ENCODE data around the gene LPAR3. TPM values are rescaled to one million over a fixed set of nuclear protein-coding genes. Genes with fewer than 3 reads are reported as not detected.

LPAR3 gene
- total RNA-seq, 4 donors from 2014 or later, result 0.40 to 1.4 (median 0.78) TPM; not detected in 1

- Histone ChIP-seq H3K27me3 (no peaks in the 10 kb centered on the region), H3K9me3 (no peaks in the 10 kb centered on the region), H3K27ac (no peak overlapping the region), H3K4me3 (replicated peaks in 1 of 3) (no peak overlapping the region), H3K4me1 (no peaks in the 10 kb centered on the region), H3K36me3 (no peaks in the 10 kb centered on the region)
- peak; percentile 14 to 25 for DNase-seq
- intact Hi-C loops (cut with DNase I), result loop anchor here (10.0 kb wide), 1 partner anchor 151 kb away; no protein-coding TSS in a partner anchor
- WGBS, 2 donors, result 3% methylated on average over 5 of the region's 5 CpGs
- peak; percentile 59 to 95 (median 91) for TF ChIP-seq CTCF (IDR thresholded peaks at IDR 0.05)
- TF ChIP-seq POLR2A (IDR thresholded peaks at IDR 0.05), result no peak
Observed at GRCh38 chr1:84936116-84936810, 43.3 kb upstream of the LPAR3 start.

- Histone ChIP-seq H3K36me3 (no peaks in the 10 kb centered on the region), H3K27me3 (no peaks in the 10 kb centered on the region), H3K4me1 (peaks cover 3 to 5% of the 10 kb centered on the region in 2 donors), H3K4me3 (replicated peaks in 1 of 3) (no peak overlapping the region), H3K9me3 (no peaks in the 10 kb centered on the region), H3K27ac (no peak overlapping the region)
- 46 to 53% methylated on average over 7 of the region's 7 CpGs for WGBS, 2 donors
- TF ChIP-seq CTCF (IDR thresholded peaks at IDR 0.05) (no peak), POLR2A (IDR thresholded peaks at IDR 0.05) (no peak)
- no peak for DNase-seq
- intact Hi-C loops (cut with DNase I), result loop anchor here (10.0 kb wide), 1 partner anchor 148 kb away; no protein-coding TSS in a partner anchor
Observed at GRCh38 chr1:84933011-84933611, 40.1 kb upstream of the LPAR3 start.

- no peak overlapping the region for H3K4me3 ChIP-seq (replicated peaks in 1 of 3)
- H3K36me3 ChIP-seq, result no peaks in the 10 kb centered on the region
- H3K27ac ChIP-seq, result no peak overlapping the region
- H3K4me1 ChIP-seq, result peaks cover 3 to 5% of the 10 kb centered on the region in 2 donors
- DNase-seq, result no peak
- H3K9me3 ChIP-seq, result no peaks in the 10 kb centered on the region
- intact Hi-C loops (cut with DNase I), result loop anchor here (10.0 kb wide), 1 partner anchor 146 kb away; no protein-coding TSS in a partner anchor
- WGBS, 2 donors, result 87 to 92% methylated on average over 2 of the region's 2 CpGs
- H3K27me3 ChIP-seq, result no peaks in the 10 kb centered on the region
- TF ChIP-seq POLR2A (IDR thresholded peaks at IDR 0.05), result no peak
- TF ChIP-seq CTCF (IDR thresholded peaks at IDR 0.05), result no peak
Observed at GRCh38 chr1:84930831-84931230, 37.8 kb upstream of the LPAR3 start.

- Histone ChIP-seq H3K4me1 (peaks cover 3 to 5% of the 10 kb centered on the region in 2 donors), H3K9me3 (no peaks in the 10 kb centered on the region), H3K36me3 (no peaks in the 10 kb centered on the region), H3K27me3 (no peaks in the 10 kb centered on the region), H3K27ac (no peak overlapping the region), H3K4me3 (replicated peaks in 1 of 3) (no peak overlapping the region)
- intact Hi-C loops (cut with DNase I), result loop anchor here (10.0 kb wide), 1 partner anchor 146 kb away; no protein-coding TSS in a partner anchor
- no peak for DNase-seq
- TF ChIP-seq POLR2A (IDR thresholded peaks at IDR 0.05) (no peak), CTCF (IDR thresholded peaks at IDR 0.05) (no peak)
- 92% methylated on average over 4 of the region's 4 CpGs for WGBS, 2 donors
Observed at GRCh38 chr1:84930329-84930728, 37.3 kb upstream of the LPAR3 start.

- TF ChIP-seq POLR2A (IDR thresholded peaks at IDR 0.05) (no peak), CTCF (IDR thresholded peaks at IDR 0.05) (no peak)
- intact Hi-C loops (cut with DNase I), result no loop called here
- 69 to 81% methylated on average over 1 of the region's 1 CpG for WGBS, 2 donors
- Histone ChIP-seq H3K36me3 (no peaks in the 10 kb centered on the region), H3K27ac (no peak overlapping the region), H3K9me3 (no peaks in the 10 kb centered on the region), H3K4me1 (peaks cover 3 to 5% of the 10 kb centered on the region in 2 donors), H3K4me3 (replicated peaks in 1 of 3) (no peak overlapping the region), H3K27me3 (no peaks in the 10 kb centered on the region)
- no peak for DNase-seq
Observed at GRCh38 chr1:84929581-84929980, 36.6 kb upstream of the LPAR3 start.
